GM18951 (cell line): ENCODE results near the gene WDR88.
"Not testable (repeated sequence)": the region's sequence is repeated elsewhere in the genome, so short reads cannot be mapped to it uniquely, and the experiment has no call there.

Experiments
- POLR2A ChIP-seq: IDR thresholded peaks from 4 replicates; pipeline ENCODE4 v1.6.1; 2011; ENCODE audit warnings: mild to moderate bottlenecking; ENCODE audit not compliant: insufficient read length, insufficient read depth; ENCODE audit errors: extremely low read depth
- in situ Hi-C: fragments of 300-500 bp; cut with MboI; formaldehyde crosslinking; loops from one replicate; pipeline ENCODE4 v1.12.0; 2022; ENCODE audit warnings: low sequenced_read_pairs, mixed read lengths, inconsistent platforms; ENCODE audit not compliant: unreplicated experiment

WDR88 gene

DNA sequence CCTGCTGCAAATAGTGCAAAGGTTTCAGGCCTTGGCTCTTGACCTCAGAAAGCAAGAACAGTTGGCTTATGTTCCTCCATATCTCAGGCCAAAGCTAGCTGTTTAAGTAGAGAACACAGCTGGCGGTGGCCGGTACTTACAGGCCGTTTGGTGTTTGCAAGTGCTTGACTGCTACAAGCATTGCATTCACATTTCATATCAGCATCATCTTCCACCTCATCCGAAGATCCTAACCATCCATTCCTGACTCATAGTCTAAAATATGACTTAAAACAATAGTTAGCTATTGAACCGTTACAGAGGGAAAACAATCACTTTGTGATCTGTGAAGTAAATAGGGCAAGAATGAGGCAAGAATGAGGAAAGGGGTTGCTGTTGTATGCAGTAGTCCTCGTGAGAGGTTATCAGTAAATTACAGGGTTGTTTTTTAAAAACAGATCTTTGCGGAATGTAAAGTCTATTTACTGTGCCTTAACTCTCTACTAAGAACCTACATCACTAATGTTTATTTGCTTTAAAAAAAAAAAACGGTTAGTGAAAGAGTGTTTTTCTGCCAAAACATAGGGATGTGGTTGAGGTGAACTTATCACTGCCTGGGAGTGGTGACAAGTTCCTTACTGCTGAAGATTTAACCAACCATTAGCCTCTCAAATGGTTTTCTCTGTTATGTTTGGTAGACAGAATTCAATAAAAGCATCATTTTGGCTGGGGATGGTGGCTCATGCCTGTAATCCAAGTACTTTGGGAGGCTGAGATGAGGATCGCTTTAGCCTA, 21.6 kb upstream of the WDR88 start:
- in situ Hi-C loops = loop anchor here (10.0 kb wide), 1 partner anchor 136 kb away; the partner anchor contains the start of genes CEP89 and FAAP24
- no peak for TF ChIP-seq POLR2A

DNA sequence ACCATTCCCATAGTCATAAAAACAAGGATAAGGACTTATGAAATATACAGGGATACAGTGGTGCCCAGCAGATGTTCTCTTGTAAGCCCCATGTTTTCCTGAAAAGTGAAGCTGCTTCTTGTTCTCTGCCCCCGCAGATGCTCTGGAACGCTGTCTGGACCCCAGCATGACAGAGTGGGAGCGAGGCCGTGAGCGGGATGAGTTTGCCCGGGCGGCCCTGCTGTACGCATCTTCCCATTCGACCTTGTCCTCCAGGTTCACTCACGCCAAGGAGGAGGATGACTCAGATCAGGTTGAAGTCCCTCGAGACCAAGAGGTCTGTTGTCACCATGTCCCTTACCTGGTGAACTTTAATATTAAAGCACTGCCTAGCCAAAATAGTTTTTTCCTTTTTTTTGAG, 20.3 kb upstream of the WDR88 start:
- TF ChIP-seq POLR2A = no peak
- in situ Hi-C loops = loop anchor here (10.0 kb wide), 1 partner anchor 137 kb away; the partner anchor contains the start of genes CEP89 and FAAP24

DNA sequence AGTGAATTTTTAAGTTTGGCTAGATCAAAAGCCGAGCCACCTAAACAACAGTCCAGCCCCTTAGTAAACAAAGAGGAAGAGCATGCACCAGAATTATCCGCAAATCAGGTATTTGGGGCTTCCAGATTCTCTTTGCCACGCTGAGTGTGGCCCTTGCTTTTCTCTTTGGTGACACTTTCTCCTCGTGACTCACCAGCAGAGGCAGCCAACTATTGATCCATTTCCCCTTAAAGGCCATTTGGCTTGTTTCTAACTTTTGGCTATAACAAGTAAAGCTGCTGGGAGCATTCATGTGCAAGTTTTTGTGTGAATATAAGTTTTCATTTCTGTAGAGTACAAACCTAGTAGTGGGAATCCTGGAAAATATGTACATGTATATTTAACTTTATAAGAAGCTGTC, 17.6 kb upstream of the WDR88 start:
- TF ChIP-seq POLR2A = no peak
- in situ Hi-C loops = loop anchor here (10.0 kb wide), 1 partner anchor 140 kb away; the partner anchor contains the start of genes CEP89 and FAAP24

DNA sequence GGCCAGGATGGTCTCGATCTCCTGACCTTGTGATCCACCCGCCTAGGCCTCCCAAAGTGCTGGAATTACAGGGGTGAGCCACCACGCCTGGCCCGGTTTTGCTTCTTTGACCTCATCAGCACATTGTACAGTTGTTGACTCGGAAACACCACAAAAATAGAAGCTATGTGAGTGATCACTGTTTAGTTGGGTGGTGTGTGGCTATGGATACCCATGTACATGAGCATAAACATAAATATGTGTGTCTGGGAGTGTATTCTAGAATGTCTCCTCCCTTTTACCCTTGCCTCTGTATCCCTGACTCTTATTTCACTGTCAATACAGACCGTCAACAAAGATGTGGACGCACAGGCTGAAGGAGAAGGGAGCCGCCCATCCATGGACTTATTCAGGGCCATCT, 14.4 kb upstream of the WDR88 start:
- TF ChIP-seq POLR2A = no peak
- in situ Hi-C loops = loop anchor here (10.0 kb wide), 1 partner anchor 143 kb away; the partner anchor contains the start of genes CEP89 and FAAP24

DNA sequence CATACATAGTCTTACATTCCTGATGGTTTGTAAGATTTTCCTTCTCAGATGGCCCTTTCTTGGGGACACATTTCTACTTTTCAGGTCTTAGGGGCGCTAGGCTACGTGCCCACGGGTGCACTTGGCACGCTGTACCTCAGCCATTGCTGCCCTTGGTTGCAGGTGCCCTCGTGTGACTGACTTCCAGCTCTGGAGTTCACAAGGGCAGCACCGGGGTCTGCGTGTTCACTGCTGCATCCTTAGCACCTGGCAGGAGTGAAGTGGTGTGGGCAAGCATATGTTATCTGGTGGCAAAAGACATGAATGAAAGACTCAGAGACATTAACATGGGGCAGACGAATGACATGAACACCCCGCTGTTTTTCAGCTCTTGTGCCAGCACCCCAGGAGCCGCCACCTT, 13.3 kb upstream of the WDR88 start:
- in situ Hi-C loops = loop anchor here (10.0 kb wide), 1 partner anchor 144 kb away; the partner anchor contains the start of genes CEP89 and FAAP24
- no peak for TF ChIP-seq POLR2A

DNA sequence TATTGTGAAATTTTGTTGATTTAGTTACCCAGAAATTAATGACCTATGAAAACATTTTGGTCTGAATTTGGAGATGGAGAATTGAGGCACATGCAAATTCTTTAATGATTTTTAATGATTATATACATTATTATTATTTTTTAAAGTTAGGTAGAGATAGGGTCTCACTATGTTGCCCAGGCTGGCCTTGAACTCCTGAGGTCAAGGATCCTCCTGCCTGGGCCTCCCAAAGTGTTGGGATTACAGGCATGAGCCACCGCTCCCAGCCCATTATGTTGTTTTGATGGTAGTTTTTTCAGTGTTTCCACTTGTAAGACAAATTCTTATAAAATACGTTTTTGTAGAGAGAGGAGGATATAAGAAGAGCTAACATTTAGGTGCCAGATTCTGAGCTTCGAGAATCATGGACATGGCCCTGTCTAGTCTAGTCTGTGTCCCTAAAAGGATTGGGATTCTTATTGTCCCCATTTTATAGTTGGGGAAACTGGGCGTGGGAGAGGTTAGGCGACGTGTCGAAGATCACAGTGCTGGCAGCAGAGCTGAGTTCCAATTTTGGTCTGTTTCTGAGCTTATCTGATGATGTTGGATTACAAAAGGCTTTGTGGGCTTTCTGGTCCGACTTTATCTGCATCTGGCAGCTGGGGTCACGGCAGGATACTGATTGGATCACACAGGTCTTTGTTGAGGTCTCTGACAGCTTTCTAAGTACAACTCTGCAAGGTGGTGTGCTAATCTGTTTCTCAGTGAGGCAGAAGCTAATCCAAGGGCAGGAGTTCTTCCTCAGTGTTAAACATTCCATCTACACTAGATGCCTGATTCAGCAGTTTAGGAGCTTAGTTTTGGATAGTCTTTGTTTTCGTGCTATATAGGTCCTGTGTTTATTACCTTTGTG, 7.5 kb upstream of the WDR88 start:
- no peak for TF ChIP-seq POLR2A
- in situ Hi-C loops = no loop called here

DNA sequence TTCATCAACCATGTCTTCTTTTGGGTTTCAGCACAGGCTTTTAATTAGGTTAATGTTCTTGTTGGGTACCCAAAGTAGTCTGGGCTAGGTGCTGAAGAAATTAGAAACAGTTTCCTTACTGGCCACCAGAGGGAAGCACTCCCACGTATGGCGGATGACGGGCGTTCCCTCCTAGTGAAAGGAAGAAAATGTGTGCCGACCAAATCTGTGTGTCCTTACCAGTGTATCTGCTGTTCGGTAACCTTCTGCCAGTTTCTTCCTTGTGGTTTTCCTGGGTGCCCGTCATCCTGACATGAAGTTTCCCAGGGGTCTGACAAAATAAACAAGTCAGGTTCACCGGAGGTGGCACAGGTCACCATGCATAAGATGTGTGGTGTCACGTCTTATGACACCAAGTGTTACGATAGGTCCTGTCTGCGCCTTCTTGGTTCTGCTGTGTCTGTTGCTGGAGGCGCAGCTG, 6.0 kb upstream of the WDR88 start:
- in situ Hi-C loops = no loop called here
- no peak for TF ChIP-seq POLR2A

DNA sequence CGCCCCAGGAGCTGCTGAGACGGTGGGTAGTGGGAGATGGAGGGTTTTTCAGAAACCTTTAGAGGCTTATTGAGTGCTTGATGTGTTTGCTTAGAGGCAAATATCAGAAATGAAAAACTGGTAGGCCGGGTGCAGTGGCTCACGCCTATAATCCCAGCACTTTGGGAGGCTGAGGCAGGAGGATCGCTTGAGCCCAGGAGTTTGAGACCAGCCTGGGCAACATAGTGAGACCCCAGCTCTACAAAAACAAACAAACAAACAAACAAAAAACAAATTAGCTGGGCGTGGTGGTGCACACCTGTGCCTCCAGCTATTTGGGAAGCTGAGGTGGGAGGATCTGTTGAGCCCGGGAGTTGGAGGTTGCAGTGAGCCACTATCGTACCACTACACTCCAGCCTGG, 5.2 kb upstream of the WDR88 start:
- in situ Hi-C loops = not testable (repeated sequence)

DNA sequence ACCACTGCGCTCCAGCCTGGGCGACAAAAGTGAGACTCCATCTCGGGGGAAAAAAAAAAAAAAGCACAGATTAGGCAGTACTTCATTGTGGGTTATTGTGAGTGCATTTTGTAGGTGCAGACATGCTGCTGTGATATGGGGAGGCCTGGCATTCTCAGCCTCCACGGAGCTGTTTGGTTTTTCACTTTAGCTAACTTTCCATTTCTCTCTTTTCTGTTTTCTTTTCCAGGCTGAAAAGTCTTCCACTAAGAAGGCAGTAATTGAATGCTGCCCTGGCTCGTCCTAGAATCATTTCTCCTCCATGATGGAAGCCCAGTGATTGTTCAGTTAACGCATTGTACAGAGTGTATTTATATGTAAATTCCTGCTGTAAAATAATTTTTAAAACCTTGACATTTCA, 2.0 kb upstream of the WDR88 start:
- TF ChIP-seq POLR2A = no peak
- in situ Hi-C loops = no loop called here

DNA sequence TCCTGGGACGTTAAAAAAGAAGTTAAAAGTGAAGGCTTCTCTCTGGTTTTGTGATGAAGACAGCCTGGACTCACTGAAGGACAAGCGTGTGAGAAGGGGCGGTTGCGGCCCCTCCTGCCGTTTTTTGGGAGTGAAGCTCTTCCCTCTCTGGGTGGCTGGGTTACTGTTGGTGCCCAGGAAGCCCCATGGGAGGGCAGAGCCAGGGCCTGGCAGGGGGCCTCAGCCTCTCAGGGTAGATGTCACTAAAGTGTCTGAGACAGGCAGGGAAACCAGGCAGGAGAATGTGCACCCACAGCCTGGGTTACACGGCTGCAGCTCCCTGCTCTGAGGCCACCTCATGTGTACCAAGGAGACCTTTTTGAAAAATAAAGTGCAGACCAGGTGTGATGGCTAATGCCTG, 1.5 kb upstream of the WDR88 start:
- in situ Hi-C loops = no loop called here
- no peak for TF ChIP-seq POLR2A

DNA sequence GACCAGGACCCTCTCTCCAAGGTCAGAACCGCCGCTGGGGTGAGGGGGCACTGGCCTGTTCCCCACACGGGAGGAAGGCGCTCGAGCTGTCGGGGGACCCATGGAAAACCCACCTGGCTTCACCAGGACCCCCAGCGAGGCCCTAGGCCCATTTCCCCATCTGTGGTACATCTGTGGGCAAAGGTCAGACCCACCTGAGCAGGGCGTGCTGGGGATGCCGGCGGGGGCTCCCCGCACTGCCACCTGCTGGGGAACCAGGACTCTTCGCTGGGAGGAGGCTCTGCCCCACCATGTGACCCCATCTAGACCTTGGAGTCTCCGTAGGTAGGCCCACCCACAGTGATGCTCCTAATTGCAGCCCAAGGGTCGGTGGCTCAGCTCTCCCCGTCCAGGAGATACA, 511 bp downstream of the WDR88 start:
- TF ChIP-seq POLR2A = no peak

DNA sequence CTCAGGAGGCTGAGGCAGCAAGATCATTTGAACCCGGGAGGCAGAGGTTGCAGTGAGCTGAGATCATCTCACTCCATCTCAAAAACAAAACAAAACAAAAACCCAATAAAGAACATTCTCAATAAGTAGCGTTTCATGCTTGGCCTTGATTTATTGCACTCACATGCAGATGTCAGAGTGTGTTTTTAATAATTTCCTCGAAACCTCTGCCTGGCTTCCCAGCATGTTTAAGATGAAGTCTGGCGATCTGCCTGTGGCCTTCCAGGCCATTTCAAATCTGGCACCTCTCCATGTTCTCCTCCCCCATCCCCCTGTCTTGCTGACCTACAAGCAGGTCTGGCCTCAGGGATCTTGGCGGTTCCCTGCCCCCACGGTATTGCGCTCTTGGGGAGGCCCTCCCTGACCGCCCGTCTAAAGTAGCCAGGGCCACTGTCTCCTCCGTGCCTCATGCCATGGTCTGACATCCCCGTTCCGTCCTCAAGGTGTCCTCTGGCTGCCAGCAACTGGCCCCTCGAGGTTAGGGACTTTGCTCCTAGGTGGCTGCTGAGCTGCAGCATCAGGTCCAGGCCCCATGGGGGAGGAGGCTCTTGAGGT, 1.6 kb downstream of the WDR88 start:
- in situ Hi-C loops = no loop called here
- TF ChIP-seq POLR2A = no peak

More for the DNA sequence above, 511 bp downstream of the WDR88 start:
- in situ Hi-C loops = no loop called here

DNA sequence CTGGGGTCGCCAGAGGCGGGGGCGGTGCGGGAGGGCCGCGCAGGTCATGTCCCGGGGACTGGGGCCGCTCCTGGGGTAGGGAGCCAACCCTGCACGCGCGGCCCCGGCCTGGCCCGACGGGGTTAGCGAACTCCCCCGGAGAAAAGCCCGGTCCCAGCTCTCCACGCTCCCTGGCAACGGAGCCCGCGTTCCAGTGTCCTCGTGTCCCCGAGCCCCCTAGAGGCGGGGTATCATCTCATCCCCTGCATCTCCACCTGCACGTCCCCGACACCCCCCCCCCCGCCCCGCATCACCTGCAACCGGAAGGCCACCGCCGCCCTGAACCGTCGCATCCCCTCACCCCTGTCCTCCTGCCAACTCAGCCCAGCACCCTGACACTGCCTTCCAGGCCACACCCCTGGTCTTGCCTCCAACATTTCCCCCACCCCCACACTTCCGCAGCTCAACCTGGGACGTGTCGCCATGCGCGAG, 2.7 kb downstream of the WDR88 start:
- in situ Hi-C loops = no loop called here
- TF ChIP-seq POLR2A = no peak

DNA sequence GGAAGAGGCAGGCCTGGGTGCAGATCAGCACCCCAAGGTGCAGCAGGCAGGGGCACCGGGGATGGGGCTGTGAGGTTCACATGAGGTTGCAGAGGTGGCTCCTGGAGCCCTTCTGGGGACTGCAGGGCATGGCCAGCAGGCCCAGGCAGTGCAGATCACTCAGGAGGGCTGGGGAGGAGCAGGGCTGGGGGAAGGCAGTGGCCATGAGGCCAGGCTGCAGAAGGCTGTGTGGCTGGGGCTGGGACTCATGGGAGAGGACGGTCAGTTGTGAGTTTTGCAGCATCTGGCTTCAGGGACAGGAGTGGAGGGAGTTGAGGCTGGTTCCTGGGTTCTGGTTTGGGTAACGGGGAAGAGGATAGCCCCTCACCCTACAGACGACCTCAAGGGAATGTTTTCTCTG, 7.3 kb downstream of the WDR88 start:
- no peak for TF ChIP-seq POLR2A
- in situ Hi-C loops = no loop called here
